GM12891 (cell line): Measurements from ENCODE around the gene ELL.
A peak's percentile ranks its signal among the peaks of the same experiment; 100 is the strongest.
"Not testable (repeated sequence)": the region's sequence is repeated elsewhere in the genome, so short reads cannot be mapped to it uniquely, and the experiment has no call there.

Experiments used
- DNase-seq: peaks from one replicate; pipeline ENCODE4 v3.0.0; 2011; ENCODE audit warnings: low spot score; ENCODE audit not compliant: insufficient read length
- FAIRE-seq: peaks from 2 replicates; lab custom pipeline; 2011; peaks lifted over from hg19 to GRCh38; lab: Jason Lieb, UNC
- PAX5 ChIP-seq: IDR thresholded peaks from 2 replicates; pipeline ENCODE4 v1.6.1; 2011; ENCODE audit warnings: low read length, moderate library complexity, mild to moderate bottlenecking; ENCODE audit not compliant: insufficient read depth, severe bottlenecking
- POLR2A ChIP-seq: IDR thresholded peaks from 2 replicates; pipeline ENCODE4 v1.6.1; 2011; ENCODE audit warnings: low read depth, low read length, control low read depth
- POLR2AphosphoS5 ChIP-seq: IDR thresholded peaks from 2 replicates; pipeline ENCODE4 v1.6.1; 2011; ENCODE audit warnings: low read depth, low read length, control low read depth
- POU2F2 ChIP-seq: IDR thresholded peaks from 2 replicates; pipeline ENCODE4 v1.6.1; 2011; ENCODE audit warnings: low read depth, mild to moderate bottlenecking, control low read depth, low read length, moderate library complexity
- SPI1 ChIP-seq: IDR thresholded peaks from 2 replicates; pipeline ENCODE4 v1.6.1; 2011; ENCODE audit warnings: low read depth, low read length, control low read depth
- TAF1 ChIP-seq: IDR thresholded peaks from 2 replicates; pipeline ENCODE4 v1.6.1; 2011; ENCODE audit warnings: low read depth, low read length, control low read depth

The ELL gene

DNA sequence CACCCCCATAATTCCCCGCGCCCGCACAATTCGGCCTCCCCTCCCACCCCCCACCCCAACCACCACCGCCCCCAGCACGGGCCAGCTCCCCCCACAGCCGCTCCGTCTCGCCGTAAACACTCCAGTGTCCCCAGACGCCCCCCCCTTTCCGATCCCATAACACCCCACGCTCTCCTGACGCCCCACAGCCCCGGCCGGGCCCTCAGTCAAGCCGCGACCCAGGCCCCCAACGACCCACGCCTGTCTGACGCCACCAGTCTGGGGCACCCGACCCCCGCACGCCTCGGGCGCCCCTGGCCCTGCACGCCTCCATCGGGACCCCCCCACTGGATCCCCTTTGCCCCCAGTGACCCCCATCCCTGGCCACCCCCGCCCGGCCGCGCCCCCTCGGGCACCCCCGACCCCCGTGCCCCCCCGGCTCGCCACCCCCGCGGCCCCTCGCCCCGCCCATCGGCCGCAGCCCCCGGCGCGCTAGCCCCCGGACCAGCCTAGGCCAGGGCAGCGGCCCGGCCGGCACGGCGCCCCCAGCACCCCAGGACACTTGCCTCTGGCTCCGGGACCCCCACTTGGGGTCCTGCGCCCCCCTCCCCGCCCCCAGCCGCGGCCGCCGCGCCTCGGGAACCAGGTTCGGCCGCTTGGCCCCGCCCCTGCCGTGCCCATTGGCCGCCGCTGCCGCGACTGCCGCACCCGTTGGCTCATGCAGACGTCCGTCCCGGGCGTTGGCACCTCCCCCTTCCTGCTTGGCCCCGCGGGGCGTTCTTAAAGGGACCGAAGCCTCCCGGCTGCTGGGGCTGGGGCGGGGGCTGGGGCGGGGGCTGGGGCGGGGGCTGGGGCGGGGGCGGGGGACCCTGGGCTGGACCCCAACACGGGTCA is 21.3 kb upstream of the ELL start, which contains the start of gene FKBP8:
TSS of gene FKBP8 (minus strand) at position 633 of the 873 bp plus-strand sequence. CDS start 1,603 bp downstream, outside the sequence.
- DNase-seq (peak; percentile 99), FAIRE-seq (peak; percentile 72)
- no peak for TF ChIP-seq POU2F2
- no peak for TF ChIP-seq POLR2A

GRCh38 chr19:18541992-18542940 is 20.4 kb upstream of the ELL start:
- TF ChIP-seq SPI1 (no peak), TAF1 (no peak), PAX5 (no peak), POU2F2 (no peak), POLR2AphosphoS5 (no peak), POLR2A (no peak)
- DNase-seq (no peak), FAIRE-seq (no peak)

GRCh38 chr19:18541258-18541991 is 19.6 kb upstream of the ELL start:
- FAIRE-seq: peak; percentile 54
- TF ChIP-seq POLR2AphosphoS5 (no peak), PAX5 (no peak), SPI1 (no peak), POU2F2 (no peak), POLR2A (no peak), TAF1 (no peak)
- no peak for DNase-seq

DNA sequence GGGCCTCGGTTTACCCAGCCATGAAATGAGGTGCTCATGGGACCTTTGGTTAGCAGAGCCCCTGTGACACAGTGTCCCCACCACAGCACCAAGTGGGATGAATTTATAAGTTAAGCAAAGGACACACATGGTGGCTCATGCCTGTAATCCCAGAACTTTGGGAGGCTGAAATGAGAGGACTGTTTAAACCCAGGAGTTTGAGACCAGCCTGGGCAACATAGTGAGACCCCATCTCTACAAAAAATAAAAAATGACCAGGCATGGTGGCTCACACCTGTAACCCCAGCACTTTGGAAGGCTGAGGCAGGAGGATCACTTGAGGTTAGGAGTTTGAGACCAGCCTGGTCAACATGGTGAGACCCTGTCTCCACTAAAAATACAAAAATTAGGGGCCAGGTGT is 18.3 kb upstream of the ELL start:
- not testable (repeated sequence) for FAIRE-seq, DNase-seq

GRCh38 chr19:18539372-18539771 is 17.5 kb upstream of the ELL start:
- DNase-seq (no peak), FAIRE-seq (no peak)
- TF ChIP-seq POLR2A: no peak
- TF ChIP-seq TAF1: no peak
- no peak for TF ChIP-seq POLR2AphosphoS5
- no peak for TF ChIP-seq POU2F2
- no peak for TF ChIP-seq PAX5
- no peak for TF ChIP-seq SPI1

GRCh38 chr19:18538115-18538514 is 16.2 kb upstream of the ELL start:
- FAIRE-seq (no peak), DNase-seq (no peak)
- no peak for TF ChIP-seq POLR2AphosphoS5
- no peak for TF ChIP-seq POLR2A
- TF ChIP-seq SPI1: no peak
- TF ChIP-seq TAF1: no peak
- TF ChIP-seq POU2F2: no peak
- no peak for TF ChIP-seq PAX5

GRCh38 chr19:18537431-18537830 is 15.6 kb upstream of the ELL start:
- DNase-seq (no peak), FAIRE-seq (no peak)
- no peak for TF ChIP-seq TAF1
- TF ChIP-seq SPI1: no peak
- no peak for TF ChIP-seq POLR2AphosphoS5
- no peak for TF ChIP-seq POLR2A
- no peak for TF ChIP-seq POU2F2
- no peak for TF ChIP-seq PAX5

DNA sequence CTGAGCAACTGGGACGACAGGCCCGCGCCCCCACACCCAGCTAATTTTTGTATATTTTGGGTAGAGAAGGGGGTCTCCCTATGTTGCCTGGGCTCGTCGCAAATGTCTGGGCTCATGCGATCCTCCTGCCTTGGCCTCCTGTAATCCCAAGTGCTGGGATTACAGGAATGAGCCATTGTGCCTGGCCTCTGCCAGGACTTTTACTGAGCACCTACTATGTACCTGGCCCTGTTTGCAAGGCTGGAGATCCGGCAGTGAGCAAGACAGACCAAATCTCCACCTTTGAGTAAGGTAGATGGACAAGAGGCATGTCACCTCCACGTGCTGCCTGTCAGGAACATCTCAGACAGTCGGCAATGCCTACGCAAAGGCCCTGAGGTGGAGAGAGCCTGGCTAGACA is 14.6 kb upstream of the ELL start:
- DNase-seq (no peak), FAIRE-seq (peak; percentile 28)
- TF ChIP-seq POLR2AphosphoS5: no peak
- TF ChIP-seq SPI1: no peak
- TF ChIP-seq POU2F2: no peak
- TF ChIP-seq PAX5: no peak
- TF ChIP-seq POLR2A: no peak
- TF ChIP-seq TAF1: no peak

DNA sequence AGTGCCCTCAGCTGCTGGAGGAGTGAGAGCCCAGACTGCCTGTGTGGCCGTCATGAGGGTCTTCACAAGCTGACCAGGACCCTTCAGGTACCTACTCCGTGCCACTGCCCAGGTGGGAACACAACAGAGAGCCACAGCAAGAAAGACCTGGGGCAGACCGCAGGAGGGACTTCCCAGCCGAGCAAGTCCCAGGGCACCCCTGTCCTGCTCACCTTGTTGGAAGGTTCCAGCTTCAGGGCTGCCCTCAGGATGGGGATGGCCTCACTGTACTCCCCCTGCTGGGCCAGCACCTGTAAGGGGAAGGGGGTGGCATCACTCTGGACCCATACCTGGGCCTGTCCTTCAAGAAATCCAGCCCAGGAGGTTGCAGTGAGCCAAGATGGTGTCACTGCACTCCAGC is 11.2 kb upstream of the ELL start:
- FAIRE-seq (no peak), DNase-seq (no peak)
- TF ChIP-seq POLR2A: no peak
- TF ChIP-seq SPI1: no peak
- no peak for TF ChIP-seq POLR2AphosphoS5
- no peak for TF ChIP-seq PAX5
